NCI-H1417 (cell line): Measurements from ENCODE around the gene TMEM39A.

Experiments used
- DNase-seq, 3 experiments: peaks; one replicate each; lab custom pipeline; 2025; lab: John Stamatoyannopoulos, UW

Gene TMEM39A

GRCh38 chr3:119400466-119400865 lies 62.9 kb downstream of the TMEM39A start:
- no peak for DNase-seq

GRCh38 chr3:119396870-119397269 lies 66.5 kb downstream of the TMEM39A start:
- no peak for DNase-seq

- no peak for DNase-seq
Observed at GRCh38 chr3:119395923-119396358, 67.5 kb downstream of the TMEM39A start.

GRCh38 chr3:119388577-119388976 lies 74.8 kb downstream of the TMEM39A start:
- no peak for DNase-seq

- no peak for DNase-seq
Observed at GRCh38 chr3:119382134-119382533, 81.3 kb downstream of the TMEM39A start.

- DNase-seq: peak; percentile 14 to 51 (median 34)
Observed at GRCh38 chr3:119380697-119381096, 82.7 kb downstream of the TMEM39A start.
